HG03095 (cell line): ENCODE measurements around the gene DUSP22.
"Not testable (repeated sequence)": the region's sequence is repeated elsewhere in the genome, so short reads cannot be mapped to it uniquely, and the experiment has no call there.

Experiments used
- ATAC-seq: cut with Tn5 transposase; IDR thresholded peaks from one replicate; pipeline ENCODE4 v1.9.1; 2021; ENCODE audit warnings: moderate library complexity; ENCODE audit not compliant: unreplicated experiment

The DUSP22 gene

GRCh38 chr6:361411-362132 lies 69.3 kb downstream of the DUSP22 start:
- ATAC-seq = no peak

- ATAC-seq = no peak
Observed at GRCh38 chr6:362231-362923, 70.1 kb downstream of the DUSP22 start.

- no peak for ATAC-seq
Observed at GRCh38 chr6:362924-363249, 70.6 kb downstream of the DUSP22 start.

GRCh38 chr6:363291-363690 lies 71.0 kb downstream of the DUSP22 start:
- no peak for ATAC-seq

- ATAC-seq = no peak
Observed at GRCh38 chr6:363909-364308, 71.6 kb downstream of the DUSP22 start.

- peak; percentile 56 for ATAC-seq
Observed at GRCh38 chr6:364609-365540, 72.6 kb downstream of the DUSP22 start.

GRCh38 chr6:365835-366234 lies 73.5 kb downstream of the DUSP22 start:
- no peak for ATAC-seq

- no peak for ATAC-seq
Observed at GRCh38 chr6:366389-367297, 74.4 kb downstream of the DUSP22 start.

- no peak for ATAC-seq
Observed at GRCh38 chr6:367298-367794, 75.1 kb downstream of the DUSP22 start.

- ATAC-seq = no peak
Observed at GRCh38 chr6:367891-368630, 75.8 kb downstream of the DUSP22 start.

- ATAC-seq = no peak
Observed at GRCh38 chr6:369559-370431, 77.5 kb downstream of the DUSP22 start.

GRCh38 chr6:370555-370954 lies 78.3 kb downstream of the DUSP22 start:
- ATAC-seq = no peak

GRCh38 chr6:371851-372250 lies 79.6 kb downstream of the DUSP22 start:
- ATAC-seq = not testable (repeated sequence)

- no peak for ATAC-seq
Observed at GRCh38 chr6:372336-372911, 80.1 kb downstream of the DUSP22 start.

GRCh38 chr6:373031-373430 lies 80.7 kb downstream of the DUSP22 start:
- ATAC-seq = no peak

GRCh38 chr6:373773-374724 lies 81.8 kb downstream of the DUSP22 start:
- no peak for ATAC-seq

- no peak for ATAC-seq
Observed at GRCh38 chr6:374956-375355, 82.7 kb downstream of the DUSP22 start.
